Frontal cortex (tissue), 4 donors: ENCODE measurements around the gene SGCA. TPM values are rescaled to one million over a fixed set of nuclear protein-coding genes. Genes with fewer than 3 reads are reported as not detected.
A peak's percentile ranks its signal among the peaks of the same experiment; 100 is the strongest.

Experiments
- DNase-seq, 2 donors: peaks; one replicate each; pipeline ENCODE4 v3.0.0; 2012; ENCODE audit warnings: low spot score in 2 of 2
- FAIRE-seq: peaks from 2 replicates; lab custom pipeline; 2012; peaks lifted over from hg19 to GRCh38; lab: Jason Lieb, UNC
- total RNA-seq: library from RNA; depleted of rRNA; stranded (reverse); fragments of >200 nt; gene quantifications from one replicate; pipeline ENCODE4 v1.2.3, GENCODE V29; 2014
- donor health status: control.
- donor health status: control.
- donor health status: control.

Gene SGCA
- total RNA-seq, 1 donor from 2014 or later: not detected

DNA sequence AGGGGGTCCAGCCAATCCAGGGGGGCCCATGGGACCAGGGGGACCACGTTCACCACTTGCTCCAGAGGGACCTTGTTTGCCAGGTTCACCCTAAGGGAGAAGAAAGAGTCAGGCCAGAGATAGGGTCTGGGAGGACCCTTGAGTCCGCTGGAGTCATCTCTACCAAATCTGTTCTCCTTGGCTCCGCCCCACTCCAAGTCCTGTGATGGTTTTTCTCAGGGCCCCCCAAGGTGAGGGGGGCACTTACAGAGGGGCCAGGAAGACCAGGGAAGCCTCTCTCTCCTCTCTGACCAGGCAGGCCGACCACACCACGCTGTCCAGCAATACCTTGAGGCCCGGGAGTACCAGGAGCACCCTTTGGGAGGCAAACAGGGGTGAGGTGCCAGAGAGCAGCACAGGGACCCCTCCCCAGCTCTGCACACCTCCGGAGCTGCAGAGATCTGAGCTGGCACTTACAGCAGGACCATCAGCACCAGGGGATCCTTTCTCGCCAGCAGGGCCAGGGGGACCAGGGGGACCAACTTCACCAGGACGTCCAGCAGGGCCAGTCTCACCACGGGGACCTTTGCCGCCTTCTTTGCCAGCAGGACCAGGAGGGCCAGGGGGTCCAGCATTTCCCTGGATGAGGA lies 23.2 kb downstream of the SGCA start:
- FAIRE-seq: no peak

DNA sequence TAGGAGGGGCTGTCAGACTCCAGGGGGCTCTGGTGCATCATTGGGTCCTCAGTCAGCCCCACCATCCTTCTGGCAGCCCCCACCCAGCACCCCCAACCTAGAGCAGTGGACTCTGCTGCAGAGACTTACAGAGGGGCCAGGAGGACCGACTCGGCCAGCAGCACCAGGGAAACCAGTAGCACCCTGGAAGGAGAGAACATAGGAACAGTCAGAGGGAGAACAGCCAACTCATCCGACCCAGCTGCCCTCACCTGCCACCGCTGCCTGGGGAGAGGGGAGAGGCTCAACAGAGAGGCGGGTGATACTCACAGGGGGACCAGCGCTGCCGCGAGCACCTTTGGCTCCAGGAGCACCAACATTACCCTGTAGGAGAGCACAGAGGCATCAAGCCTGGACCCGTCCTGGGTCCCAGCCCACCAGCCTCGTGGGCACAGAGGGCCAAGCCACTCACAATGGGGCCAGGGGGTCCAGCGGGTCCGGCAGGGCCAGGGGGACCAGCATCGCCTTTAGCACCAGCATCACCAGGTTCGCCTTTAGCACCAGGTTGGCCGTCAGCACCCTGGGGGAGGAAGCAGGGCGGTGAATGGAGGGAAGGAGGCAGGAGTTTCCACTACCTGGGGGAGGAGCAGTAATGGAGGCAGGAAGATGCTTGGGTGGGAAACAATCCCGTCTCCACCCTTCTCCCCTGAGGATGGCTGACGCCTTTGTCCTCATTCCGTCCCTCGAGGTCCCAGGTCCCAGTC lies 23.9 kb downstream of the SGCA start:
- no peak for FAIRE-seq
- no peak for DNase-seq

More for the DNA sequence above, 23.2 kb downstream of the SGCA start:
- DNase-seq: no peak

DNA sequence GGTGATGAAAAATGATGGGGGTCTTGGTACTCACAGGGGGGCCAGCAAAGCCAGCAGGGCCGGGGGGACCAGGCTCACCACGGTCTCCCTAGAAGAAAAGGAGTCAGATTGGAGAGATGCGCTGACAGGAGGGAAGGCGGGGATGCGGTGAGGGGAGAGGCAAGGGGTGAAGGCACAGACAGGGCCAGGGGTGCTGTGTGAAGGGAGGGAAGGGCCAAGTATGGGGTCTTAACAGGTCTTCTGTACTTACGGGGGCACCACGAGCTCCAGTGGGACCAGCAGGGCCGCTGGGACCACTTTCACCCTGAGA lies 24.4 kb downstream of the SGCA start:
- DNase-seq (no peak), FAIRE-seq (no peak)

DNA sequence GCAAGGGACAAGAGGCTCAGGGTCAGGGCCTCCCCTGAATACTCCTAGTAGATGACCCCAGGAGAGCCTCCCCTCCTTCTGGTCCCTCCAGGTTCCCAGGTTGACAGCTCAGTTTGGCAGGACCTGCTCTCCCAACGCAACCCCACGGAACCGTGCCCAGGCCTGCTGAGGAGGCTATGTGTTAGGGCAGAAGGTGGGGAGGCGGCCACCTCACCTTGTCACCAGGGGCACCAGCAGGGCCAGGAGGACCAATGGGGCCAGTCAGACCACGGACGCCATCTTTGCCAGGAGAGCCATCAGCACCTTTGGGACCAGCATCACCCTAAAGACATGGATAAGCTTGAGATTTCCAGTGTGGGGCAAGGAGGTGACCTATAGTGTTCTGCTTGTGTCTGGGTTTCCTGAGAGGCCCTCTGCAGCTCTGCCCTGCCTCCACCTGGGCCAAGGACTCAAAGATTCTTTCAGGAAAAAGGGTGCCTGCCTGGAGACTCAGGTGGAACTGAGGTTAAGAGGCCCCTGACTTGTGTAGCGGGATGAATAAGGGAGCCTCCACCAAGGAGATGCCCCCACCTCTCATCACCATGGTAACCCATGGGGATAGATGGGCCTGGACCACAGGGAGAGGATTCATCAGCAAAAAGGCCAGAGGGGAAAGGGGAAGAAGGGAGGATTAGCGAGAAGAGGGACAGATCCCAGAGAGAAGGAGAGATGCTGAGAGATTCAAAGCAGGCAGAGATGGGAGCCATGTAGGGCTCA lies 25.0 kb downstream of the SGCA start:
- FAIRE-seq: no peak

DNA sequence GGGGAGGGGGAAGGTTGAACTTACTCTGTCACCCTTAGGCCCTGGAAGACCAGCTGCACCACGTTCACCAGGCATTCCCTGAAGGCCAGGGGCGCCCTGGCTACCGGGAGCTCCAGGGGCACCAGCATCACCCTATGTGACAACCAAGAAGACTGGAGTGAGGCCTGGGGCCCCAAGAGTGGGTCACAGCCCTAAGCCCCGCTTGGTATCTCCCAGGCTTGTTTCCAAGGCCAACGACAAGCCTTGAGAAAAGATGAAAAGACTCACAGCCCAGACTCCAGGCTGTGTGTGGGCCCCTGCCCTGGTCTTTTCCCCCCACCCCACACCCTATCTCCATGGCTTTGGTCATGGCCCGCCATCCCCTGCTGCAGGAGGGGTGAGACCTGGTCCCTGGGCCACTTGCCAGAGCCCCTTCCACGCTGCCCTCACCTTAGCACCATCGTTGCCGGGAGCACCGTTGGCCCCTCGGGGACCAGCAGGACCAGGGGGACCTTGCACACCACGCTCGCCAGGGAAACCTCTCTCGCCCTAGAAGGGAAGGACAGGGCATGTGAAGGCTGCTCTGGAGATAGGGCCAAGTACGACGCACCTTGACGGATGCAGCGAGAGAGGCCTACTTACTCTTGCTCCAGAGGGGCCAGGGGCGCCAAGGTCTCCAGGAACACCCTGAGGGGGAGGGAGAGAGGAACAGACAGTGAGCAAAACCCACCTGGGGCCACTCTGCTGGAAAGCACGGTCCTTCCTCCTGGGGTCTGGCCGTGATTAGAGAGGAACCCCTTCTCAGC lies 25.7 kb downstream of the SGCA start:
- no peak for DNase-seq
- FAIRE-seq: no peak

More for the DNA sequence above, 25.0 kb downstream of the SGCA start:
- DNase-seq: no peak

DNA sequence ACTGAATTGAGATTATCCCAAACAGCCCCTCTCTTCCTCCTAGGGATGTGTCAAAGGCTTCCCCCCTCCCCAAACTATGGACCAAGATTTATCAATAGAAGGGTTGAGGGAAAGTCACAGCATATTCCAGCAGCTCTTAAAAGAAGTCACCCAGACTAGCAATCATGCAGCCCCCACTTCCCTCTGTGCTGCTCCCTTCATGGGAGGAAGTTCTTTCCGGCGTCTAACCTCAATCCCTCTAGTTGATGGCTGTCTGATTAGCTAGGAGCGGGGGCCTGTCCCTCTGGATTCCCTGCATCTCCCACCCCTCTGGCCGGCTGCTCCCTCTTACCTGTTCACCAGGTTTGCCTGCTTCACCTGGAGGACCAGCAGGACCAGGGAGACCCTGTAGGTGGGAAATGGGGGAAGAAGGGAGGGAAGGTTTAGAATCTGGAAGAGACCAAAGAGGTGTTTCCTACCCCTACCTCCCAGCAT lies 26.4 kb downstream of the SGCA start:
- no peak for FAIRE-seq

DNA sequence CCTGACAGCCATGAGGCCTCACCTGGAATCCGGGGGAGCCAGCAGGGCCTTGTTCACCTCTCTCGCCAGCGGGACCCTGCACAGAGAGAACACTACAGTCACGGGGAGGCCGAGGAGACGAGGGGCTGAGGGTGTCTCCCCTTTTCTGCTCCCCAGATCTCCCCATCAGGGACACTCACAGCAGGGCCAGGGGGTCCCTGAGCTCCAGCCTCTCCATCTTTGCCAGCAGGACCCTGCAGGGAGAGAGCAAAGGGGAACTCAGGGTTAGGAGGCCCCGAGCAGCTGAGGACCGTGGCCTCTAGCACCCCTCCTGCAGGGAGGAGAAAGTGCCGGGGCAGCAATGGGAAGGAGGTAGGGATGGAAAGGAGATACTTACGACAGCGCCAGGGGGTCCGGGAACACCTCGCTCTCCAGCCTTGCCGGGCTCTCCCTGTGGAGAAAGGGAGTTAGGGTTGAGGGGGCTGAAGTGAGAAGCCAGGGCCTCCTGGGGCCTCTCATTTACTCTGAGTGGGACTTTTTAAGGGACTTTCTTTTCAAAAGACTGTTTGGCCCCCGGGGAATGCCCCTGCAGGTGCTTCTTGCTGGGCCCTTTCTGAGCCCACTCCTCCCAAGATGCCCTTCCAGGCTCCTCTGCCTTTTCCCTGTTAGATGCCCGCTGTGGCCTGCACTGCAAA lies 26.9 kb downstream of the SGCA start:
- DNase-seq (no peak), FAIRE-seq (no peak)

More for the DNA sequence above, 26.4 kb downstream of the SGCA start:
- no peak for DNase-seq

DNA sequence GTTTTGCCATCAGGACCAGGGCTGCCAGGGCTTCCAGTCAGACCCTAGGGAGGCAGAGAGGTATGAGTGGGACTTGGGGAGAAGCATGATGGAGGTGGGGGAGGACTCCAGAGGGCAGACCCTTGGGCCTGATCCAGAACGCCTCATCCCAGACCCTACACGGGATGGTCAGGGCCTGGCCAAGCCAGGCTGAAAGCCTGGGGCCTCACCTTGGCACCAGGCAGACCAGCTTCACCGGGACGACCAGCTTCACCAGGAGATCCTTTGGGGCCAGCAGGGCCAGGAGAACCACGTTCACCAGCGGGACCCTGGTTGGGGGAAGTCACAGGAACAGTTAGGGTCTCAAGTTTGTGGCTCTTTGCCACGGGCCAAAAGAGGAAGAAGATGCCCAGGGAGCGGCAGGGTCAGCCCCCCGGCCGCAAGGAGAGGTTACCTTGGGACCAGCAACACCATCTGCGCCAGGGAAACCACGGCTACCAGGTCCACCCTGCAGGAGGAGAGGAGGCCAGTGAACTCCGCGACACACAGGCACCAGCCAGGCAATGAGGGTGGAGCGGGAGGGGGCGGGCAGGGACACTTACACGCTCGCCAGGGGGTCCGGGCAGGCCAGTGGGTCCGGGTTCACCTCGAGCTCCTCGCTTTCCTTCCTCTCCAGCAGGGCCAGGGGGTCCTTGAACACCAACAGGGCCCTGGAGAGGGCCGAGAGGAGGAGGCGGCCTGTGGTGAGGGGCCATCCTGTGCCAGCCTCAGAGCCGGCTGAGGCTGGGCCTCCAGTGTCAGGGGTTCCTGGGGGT lies 28.5 kb downstream of the SGCA start:
- FAIRE-seq (no peak), DNase-seq (no peak)

DNA sequence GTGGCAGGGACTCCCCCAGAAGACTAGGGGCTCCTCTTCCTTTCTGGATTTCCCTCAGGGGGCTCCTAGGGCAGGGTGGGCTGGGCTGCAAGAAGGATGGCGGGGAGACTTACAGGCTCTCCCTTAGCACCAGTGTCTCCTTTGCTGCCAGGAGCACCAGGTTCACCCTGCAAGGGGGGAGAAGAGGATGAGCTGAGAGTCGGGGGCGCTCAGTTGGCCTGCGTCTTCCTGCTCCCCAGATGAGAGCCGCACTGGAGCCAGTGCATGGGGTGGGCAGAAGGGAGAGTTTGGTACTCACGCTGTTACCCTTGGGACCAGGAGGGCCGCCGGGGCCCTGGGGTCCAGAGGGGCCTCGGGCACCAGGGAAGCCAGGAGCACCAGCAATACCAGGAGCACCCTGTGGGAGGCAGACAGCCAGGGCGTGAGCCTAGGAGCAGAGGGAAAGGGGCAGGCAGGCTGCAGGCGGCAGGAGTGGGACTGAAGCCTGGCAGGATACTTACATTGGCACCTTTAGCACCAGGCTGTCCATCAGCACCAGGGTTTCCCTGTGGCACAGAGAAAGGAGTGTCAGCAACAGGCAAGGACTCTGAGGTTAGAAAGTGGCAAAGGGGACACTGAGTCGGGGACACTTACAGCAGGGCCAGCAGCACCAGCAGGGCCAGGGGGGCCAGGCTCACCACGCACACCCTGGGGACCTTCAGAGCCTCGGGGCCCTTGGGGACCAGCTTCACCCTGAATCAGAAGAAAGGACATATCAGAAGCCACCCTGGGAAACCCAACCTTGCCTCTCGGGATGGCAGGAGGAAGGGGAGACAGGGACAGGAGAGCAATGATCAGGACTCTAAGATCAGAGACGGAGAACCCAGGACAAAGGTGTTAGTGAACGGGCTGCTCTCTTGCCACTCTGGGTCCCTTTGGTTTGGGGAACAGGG lies 29.4 kb downstream of the SGCA start:
- no peak for DNase-seq

DNA sequence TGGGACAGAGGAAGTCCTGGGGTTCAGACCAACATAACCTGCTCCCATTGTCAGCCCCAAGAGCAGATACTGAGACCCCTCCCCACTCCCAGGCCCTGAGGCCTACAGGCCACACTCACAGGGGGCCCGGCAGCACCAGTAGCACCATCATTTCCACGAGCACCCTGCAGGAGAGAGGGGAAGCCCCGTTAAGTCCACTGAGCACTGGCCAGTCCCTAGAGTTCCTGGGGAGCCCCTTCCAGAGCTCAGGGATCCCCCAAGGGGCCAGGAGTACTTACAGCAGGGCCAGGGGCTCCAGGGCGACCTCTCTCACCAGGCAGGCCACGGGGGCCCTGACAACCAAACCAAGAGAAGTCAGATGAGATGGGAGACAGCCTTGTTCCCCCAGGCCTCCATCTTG lies 30.2 kb downstream of the SGCA start:
- DNase-seq (no peak), FAIRE-seq (no peak)

More for the DNA sequence above, 29.4 kb downstream of the SGCA start:
- FAIRE-seq: no peak

DNA sequence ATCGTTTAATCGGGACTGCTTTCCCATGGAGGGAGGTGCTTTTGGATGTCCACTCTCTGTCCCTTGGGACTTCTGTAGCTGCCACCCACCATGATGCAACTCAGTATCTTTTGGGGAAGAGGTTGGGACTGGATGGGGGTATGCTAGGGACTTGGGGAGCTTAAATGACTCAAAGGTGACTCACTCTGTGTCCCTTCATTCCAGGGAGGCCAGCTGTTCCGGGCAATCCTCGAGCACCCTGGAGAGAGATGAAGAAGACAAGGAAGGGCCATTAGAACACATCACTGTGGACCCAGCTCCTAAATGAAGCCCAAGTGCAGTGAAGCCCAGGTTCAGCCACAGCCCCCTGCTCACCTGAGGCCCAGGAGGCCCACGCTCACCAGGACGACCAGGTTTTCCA lies 31.0 kb downstream of the SGCA start:
- FAIRE-seq (no peak), DNase-seq (no peak)

DNA sequence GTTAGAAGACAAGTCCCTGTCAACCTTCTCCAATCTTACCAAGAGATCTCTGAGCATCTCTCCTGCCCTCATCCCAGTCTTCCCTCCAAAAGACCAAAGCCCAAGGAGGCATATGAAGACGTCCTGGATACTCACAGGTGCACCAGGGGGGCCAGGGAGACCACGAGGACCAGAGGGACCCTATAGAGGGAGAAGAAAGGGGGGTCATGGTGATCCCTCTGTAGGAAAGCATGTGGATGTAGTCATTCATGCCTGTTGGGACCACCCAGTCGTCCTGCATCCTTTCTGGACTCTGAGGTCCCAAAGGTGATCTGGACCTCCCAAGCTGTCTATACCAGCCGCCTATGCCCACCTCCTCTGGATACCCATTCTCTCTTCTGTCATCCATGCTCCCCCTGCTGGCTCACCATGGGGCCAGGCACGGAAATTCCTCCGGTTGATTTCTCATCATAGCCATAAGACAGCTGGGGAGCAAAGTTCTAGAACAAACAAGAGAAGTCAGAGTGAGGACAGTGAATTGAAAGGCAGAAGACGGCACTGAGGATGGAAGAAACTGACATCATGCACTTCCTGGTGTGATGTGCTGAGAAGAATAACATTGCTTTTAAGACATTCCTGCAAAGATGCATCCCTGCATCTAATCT lies 32.3 kb downstream of the SGCA start:
- DNase-seq (peak; percentile 62 to 66), FAIRE-seq (no peak)

DNA sequence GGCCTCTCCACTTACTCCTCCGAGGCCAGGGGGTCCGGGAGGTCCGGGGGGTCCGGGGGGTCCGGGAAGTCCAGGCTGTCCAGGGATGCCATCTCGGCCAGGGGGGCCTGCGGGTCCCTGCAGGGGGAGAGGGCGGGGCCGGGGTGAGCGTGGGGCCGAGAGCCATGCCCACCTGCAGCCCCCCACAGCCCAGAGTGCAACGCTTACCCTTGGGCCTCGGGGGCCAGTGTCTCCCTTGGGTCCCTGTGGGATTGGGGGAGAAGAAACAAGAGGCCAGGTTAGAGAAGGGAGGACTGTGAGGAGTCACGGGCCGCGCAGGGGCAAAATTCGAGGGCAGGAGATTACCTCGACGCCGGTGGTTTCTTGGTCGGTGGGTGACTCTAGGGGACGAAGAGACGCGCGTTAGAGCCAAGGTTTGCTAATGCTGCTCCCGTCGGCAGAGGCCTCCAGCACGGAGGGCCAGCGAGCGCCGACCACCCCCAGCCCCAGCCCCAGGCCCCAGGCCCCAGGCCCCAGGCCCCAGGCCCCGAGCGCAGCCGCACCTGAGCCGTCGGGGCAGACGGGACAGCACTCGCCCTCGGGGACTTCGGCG lies 33.5 kb downstream of the SGCA start:
- DNase-seq: no peak
- FAIRE-seq: no peak

DNA sequence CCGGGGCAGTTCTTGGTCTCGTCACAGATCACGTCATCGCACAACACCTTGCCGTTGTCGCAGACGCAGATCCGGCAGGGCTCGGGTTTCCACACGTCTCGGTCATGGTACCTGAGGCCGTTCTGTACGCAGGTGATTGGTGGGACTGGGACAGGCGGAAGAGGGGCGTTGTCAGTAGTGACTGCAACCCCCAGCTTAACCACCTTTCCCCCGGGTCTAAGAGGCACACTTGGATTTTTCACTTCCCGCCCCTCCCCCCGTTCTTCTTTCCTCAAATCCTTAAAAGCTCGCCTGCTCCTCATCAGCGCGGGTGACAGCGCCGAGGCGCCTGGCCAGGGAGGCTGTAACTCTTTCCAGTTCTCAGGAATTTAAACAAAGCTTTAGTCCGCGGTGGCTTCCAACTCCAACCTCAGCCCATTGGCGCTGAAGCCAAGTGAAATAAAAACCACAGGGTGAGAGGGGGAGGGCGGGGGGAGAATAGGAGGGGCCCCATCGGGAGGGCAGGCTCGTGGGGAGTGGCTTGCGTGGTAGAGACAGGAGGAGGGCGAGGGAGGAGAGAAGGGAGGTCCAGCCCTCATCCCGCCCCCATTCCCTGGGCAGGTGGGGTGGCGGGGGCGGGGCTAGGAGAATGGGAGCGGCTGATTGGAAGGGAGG lies 34.1 kb downstream of the SGCA start:
- DNase-seq (peak; percentile 65 to 73), FAIRE-seq (no peak)

DNA sequence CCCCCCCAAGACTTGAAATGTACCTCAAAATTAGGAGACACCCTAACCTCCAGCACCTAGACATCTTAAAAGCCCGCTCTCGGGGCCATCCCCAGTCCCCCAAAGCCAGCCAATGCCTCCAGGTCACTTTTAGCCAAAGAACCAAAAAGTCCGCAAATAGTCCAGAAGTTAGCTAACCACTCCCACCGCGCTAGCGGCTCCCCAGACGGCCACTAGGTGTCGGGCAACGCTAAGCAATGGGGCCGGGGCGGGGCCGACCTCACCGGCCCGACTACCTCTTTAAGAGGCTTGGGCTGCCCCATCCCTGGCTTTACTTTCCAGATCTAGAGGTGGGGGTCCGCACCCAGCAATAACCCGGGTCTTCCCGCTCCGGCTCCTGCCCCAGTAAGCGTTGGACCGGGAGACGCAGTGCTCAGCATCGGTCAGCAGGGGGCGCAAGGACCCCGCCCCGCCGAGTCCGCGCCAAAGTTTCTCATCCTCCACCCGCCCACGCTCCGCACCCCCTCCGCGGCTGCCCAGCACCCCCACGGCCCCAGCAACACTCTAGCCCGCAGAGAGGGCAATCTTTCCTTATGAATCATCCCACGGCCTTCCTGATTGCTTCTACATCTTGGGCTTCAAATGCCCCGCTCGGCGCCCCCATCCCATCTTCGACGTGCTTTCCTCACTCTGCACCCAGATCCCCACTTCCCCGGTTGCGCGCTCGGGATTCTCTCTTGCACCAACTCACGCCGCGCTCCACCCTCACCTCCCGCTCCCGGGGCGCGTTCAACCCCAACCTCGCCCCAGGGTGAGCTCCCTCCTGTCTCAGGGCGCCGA lies 34.9 kb downstream of the SGCA start:
- DNase-seq: peak; percentile 89 to 94
- no peak for FAIRE-seq
